Stimulated activated CD4-positive, alpha-beta T cell treated with anti-CD3 and anti-CD28 coated beads, Interleukin-4, amount 100 ng/mL, for 4 hours (primary cell): Measurements from ENCODE around the gene NPBWR2.
"Not testable (repeated sequence)": the region's sequence is repeated elsewhere in the genome, so short reads cannot be mapped to it uniquely, and the experiment has no call there.

Experiments used
- DNase-seq, 2 experiments: peaks; one replicate each; pipeline ENCODE4 v3.0.0-alpha.2; 2020

NPBWR2 gene

GRCh38 chr20:64102647-64103354 lies 4.6 kb downstream of the NPBWR2 start:
- DNase-seq = no peak

- DNase-seq = peak; percentile 48 to 73
Measured at GRCh38 chr20:64101731-64102621, 5.4 kb downstream of the NPBWR2 start.

DNA sequence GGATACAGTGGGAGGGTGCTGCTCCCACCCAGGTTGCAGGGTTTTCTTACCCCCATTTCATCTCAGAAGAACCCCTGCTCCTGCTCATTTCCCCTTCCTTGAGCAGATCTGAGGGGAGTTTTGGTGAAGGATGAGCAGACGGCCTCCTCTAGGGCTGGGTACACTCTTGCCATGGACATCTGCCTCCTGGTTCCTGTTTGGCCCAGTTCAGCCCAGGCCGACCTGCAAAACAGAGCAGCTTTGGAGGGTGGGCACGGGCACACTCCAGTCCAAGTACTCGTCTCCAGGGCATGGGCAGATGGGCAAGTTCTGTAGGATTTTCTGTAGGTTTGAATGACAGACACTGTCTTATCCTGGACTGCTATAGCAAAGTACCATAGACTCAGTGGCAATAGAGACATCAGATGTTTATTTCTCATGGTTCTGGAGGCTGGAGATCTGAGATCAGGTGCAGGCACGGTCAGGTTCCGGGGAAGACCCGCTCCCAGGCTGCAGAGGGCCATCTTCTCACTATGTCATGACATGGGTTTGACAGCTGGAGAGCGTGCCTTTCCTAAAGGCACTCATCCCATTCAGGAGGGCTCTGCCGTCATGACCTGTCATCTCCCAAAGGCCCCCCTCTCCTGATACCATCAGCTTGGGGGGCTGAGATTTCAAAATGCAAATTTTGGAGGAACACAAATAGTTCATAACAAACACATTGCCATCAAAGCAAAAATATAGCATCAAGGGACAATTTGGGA lies 6.2 kb downstream of the NPBWR2 start:
- DNase-seq = no peak

GRCh38 chr20:64100566-64100888 lies 6.8 kb downstream of the NPBWR2 start:
- no peak for DNase-seq

- DNase-seq = no peak
Measured at GRCh38 chr20:64099880-64100565, 7.3 kb downstream of the NPBWR2 start.

- DNase-seq = no peak
Measured at GRCh38 chr20:64099086-64099786, 8.1 kb downstream of the NPBWR2 start.

DNA sequence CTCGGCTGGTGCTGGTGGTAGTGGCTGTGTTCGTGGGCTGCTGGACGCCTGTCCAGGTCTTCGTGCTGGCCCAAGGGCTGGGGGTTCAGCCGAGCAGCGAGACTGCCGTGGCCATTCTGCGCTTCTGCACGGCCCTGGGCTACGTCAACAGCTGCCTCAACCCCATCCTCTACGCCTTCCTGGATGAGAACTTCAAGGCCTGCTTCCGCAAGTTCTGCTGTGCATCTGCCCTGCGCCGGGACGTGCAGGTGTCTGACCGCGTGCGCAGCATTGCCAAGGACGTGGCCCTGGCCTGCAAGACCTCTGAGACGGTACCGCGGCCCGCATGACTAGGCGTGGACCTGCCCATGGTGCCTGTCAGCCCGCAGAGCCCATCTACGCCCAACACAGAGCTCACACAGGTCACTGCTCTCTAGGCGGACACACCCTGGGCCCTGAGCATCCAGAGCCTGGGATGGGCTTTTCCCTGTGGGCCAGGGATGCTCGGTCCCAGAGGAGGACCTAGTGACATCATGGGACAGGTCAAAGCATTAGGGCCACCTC lies 8.8 kb downstream of the NPBWR2 start:
- DNase-seq = no peak

- DNase-seq = no peak
Measured at GRCh38 chr20:64096535-64096934, 10.8 kb downstream of the NPBWR2 start.

DNA sequence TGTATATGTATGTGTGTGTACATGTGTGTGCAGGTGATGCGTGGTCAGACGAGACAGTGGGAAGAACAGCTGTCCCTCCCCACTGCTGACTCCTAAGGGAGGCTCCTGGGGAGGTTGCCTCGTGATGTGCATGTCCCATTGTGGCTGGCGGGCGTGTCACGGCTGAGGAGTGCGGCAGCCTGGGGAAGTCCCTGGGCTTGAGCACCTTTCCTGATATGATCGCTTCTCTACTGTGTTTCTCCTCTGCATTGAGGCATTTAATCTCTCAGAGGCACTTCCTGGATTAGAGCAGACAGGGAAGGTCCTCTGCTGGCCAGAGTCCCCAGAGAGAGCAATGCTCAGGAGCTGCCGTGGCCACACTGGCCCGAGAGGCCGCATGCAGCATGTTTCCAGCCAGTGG lies 11.4 kb downstream of the NPBWR2 start:
- DNase-seq = no peak

GRCh38 chr20:64095455-64095854 lies 11.9 kb downstream of the NPBWR2 start:
- DNase-seq = no peak

DNA sequence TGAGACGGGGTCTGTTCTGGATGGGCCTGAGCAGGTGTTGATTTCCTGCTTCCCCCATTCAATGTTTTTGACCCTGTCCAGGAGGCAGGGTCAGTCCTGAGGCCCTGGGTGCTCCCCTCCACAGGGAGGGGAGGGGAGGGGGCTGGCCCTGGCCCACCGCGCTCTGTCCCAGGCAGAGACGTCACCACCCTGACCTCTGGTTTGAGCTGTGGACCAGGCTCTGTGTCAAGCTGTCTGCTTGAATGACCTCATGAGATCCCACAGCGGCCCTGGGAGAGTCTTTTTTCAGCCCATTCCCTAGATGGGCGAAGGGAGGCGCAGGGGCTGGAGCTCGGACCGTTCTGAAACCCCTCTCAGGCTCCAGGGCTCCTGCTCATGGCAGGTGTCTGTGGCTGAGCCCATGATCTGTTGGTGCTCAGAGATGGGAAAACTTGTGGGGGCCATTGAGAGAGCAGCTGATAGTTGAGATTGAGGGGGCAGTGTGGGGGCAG lies 14.3 kb downstream of the NPBWR2 start:
- no peak for DNase-seq

GRCh38 chr20:64092258-64093012 lies 14.9 kb downstream of the NPBWR2 start:
- DNase-seq = no peak

- no peak for DNase-seq
Measured at GRCh38 chr20:64091770-64092169, 15.6 kb downstream of the NPBWR2 start.

DNA sequence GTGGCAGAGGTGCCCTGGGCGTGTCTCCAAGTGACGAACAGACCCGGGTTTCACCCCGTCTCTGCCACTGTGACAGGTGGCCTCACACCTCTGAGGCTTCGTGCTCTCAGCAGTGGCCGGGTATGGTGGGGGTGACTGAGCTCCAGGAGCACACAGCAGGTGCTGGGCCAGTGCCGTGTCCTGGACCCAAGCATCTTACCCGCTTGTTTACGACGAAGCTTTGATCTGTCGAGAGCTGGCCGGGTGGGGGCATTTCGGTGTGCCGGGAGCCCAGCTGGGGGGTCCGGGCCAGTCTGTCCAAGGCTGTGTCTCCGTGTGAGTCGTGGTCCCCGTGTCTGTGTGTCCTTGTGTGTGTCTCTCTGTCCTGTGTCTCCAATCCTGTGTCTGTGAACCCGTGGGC lies 16.0 kb downstream of the NPBWR2 start:
- no peak for DNase-seq

DNA sequence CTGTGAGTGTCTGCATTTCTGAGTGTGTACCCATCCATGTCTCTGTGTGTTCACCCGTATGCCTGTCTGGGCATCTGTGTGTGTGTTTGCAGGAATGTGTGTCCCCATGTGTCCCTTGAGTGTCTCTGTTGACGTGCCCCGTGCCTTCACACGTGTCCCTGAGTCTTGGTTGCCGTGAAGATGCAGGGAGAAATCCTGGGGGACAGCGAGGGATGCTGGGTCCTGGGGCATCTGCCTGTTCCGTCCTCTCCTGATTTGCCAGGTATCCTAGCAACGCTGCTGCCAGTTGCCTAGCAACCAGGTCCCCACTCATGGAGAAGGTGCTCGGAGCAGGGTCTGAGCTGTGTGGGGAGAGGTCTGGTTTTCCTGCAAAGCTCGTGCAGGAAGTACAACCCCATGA lies 17.2 kb downstream of the NPBWR2 start:
- DNase-seq = no peak

DNA sequence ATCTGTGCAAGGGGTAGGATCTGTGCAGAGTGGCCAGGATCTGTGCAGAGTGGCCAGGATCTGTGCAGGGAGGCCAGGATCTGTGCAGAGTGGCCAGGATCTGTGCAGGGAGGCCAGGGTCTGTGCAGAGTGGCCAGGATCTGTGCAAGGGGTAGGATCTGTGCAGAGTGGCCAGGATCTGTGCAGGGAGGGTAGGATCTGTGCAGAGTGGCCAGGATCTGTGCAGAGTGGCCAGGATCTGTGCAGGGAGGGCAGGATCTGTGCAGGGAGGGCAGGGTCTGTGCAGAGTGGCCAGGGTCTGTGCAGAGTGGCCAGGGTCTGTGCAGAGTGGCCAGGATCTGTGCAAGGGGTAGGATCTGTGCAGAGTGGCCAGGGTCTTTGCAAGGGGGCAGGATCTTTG lies 18.8 kb downstream of the NPBWR2 start:
- DNase-seq = not testable (repeated sequence)

DNA sequence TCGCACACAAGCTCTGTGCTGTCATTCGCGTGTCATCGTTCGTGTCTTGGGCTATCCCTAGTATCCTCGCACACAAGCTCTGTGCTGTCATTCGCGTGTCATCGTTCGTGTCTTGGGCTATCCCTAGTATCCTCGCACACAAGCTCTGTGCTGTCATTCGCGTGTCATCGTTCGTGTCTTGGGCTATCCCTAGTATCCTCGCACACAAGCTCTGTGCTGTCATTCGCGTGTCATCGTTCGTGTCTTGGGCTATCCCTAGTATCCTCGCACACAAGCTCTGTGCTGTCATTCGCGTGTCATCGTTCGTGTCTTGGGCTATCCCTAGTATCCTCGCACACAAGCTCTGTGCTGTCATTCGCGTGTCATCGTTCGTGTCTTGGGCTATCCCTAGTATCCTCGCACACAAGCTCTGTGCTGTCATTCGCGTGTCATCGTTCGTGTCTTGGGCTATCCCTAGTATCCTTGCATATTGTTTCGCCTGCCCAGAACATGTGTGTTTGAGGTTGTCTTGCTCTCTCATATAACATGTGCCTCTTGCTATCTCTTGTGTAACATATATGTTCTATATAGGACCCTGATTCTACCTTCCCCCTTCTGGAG lies 20.0 kb downstream of the NPBWR2 start:
- not testable (repeated sequence) for DNase-seq

DNA sequence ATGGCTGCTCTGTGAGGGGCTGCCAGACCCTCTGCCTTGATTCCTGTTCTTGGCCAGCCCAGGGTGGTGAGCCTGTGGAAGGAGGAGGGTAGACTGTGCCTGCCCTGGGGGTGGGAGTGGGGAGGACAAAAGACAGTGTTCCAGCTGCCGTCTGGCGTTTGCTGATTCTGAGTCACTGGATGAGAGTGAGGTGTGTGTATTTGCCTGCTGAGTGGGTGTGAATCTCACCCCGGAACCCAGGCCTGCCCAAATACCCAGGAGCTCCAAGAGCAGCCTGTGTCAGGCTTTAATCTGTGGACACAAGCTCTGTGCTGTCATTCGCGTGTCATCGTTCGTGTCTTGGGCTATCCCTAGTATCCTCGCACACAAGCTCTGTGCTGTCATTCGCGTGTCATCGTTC lies 20.6 kb downstream of the NPBWR2 start:
- DNase-seq = no peak

DNA sequence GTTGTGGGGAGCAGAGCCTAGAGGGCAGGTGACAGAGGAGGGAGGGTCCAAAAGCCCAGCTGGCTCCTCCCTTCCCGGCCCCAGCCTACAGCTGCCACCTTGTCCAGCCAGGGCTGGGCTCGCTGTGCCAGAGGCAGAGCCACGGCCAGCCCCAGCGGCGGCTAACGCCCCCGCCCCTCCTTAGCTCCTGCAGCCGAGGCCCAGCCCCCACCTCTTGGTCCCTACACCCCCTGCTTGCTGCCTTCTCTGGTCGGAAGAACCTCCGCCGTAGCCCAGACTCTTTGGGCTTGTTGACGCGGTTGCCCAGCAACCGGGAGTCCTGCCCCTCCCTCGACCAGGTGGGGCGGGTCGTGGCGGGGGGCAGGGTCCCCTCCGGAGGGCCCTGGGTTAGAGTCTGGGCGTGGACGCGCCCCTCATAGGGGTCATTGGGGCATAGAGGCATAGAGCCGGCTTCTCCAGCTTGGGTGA lies 22.6 kb downstream of the NPBWR2 start:
- DNase-seq = no peak
